SKM-1 (cell line): ENCODE measurements around the gene MDK.
"Not testable (repeated sequence)": the region's sequence is repeated elsewhere in the genome, so short reads cannot be mapped to it uniquely, and the experiment has no call there.

Experiments
- DNase-seq: peaks from one replicate; lab custom pipeline; 2025; ENCODE audit not compliant: unreplicated experiment; lab: John Stamatoyannopoulos, UW

The MDK gene

DNA sequence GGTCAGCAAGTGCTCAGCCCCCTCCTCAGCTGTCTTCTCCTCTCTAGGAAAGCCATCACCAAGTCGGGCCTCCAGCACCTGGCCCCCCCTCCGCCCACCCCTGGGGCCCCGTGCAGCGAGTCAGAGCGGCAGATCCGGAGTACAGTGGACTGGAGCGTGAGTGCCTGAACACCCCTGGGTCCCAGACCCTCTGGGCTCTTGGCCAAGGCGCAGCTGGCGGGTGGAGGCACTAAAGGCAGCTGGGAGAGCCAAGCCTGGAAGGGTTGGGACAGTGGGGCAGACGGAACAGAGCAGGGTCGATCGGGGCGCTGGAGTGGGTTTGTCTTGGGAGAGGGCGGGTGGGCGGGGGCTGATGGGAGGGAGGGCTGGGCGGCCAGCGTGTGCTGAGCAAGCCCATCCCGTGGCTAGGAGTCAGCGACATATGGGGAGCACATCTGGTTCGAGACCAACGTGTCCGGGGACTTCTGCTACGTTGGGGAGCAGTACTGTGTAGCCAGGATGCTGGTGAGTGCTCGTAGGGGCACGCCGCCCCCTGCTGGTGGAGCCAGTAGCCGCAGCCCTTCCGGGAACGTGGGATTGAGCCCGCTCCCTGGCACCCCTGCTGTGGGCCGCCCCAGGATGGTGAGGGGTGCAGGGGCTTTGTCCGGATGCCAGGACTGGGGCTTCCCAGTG, 14.1 kb upstream of the MDK start:
- DNase-seq, result no peak

DNA sequence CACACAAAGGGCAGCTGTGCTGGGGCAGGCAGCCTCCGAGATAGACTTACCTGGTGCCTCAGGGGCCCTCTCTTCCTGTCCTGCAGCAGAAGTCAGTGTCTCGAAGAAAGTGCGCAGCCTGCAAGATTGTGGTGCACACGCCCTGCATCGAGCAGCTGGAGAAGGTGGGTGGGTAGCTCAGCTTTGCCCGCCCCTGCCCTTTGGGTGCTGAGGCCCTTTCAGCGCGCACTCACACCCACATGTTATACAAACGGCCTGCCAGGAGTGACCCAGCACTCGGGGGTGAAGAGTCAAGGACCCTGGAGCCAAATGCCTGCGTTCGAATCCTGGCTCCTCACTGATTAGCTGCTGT, 13.6 kb upstream of the MDK start:
- no peak for DNase-seq

DNA sequence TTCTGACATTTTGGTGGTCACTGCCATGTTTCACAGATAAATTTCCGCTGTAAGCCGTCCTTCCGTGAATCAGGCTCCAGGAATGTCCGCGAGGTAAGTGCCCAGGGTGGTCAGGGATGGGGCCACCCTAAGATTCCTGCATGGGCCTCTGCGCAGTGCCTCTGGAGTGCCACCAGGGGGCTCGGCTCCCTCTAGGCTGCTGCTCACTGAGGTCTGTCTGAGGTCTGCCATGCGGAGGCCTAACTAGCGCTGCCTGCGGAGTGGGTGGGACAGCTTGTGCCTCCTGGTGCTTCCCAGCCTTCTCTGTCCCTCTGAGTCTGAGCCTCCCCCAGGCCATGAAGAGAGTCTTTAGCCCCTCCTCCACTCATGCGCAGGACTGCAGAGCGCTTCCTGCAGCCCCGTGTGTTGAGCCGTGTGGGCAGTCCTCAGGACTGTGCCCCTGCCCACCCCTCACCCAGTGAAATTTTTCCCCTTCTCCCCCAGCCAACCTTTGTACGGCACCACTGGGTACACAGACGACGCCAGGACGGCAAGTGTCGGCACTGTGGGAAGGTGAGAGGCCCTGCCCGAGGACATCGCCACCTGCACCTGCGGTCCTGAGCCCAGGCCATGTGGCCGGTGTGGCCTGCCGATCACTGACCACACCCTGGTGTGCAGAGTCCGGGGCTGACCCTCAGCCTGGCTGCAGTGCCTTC, 11.9 kb upstream of the MDK start:
- DNase-seq, result no peak

DNA sequence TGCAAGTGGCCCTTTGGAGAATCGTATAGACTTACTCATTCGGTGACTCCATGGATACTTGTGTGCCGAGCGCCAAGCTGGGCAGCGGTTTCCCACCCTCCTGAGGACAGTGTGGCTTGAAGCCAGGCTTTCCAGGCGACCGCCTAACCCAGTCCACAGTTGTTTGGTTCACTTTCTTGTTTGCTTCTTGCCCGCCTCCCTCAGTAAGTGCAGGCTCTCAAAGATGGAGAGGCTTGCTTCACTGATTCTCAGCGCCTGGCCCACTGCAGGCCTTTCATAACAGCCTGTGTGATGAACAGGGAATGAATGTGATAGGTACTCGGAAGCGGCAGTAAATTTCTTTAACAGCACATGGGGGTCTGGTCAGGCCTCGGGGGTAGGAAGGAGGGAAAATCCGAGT, 11.2 kb upstream of the MDK start:
- DNase-seq, result no peak

DNA sequence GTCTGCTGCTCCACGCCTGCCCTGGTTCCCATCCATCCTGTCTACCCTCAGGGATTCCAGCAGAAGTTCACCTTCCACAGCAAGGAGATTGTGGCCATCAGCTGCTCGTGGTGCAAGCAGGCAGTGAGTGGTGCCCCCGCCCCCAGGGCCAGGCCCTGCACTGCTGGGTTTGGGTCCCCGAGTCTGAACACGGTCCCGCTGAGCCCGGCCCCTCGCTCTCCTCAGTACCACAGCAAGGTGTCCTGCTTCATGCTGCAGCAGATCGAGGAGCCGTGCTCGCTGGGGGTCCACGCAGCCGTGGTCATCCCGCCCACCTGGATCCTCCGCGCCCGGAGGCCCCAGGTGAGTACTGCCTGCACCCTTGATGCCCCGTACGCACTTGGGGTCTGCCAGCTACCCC, 10.2 kb upstream of the MDK start:
- not testable (repeated sequence) for DNase-seq

DNA sequence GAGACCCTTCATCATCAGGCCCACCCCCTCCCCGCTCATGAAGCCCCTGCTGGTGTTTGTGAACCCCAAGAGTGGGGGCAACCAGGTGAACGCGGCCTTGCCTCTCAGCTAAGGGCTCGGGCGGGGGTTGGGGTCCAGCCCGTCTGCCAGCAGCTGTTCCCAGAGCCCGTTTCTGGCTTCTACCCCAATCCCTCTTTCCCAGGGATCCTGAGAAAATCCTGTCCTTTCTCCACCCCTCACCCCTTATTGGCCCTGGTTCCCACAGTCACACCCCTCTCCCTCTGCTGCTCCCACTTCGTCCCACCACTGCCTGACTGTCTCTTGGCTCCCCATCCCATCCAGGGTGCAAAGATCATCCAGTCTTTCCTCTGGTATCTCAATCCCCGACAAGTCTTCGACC, 9.4 kb upstream of the MDK start:
- DNase-seq, result no peak

DNA sequence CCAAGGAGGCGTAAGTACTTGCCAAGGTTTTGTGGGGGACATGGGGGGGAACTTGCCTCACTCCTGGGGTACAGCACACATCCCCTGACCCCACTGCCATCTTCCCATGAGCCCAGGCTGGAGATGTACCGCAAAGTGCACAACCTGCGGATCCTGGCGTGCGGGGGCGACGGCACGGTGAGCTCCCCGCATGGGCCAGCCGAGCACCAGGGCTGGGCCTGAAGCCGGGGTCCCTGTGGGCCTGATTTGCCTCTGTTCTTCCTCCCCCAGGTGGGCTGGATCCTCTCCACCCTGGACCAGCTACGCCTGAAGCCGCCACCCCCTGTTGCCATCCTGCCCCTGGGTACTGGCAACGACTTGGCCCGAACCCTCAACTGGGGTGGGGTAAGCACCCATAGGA, 9.0 kb upstream of the MDK start:
- not testable (repeated sequence) for DNase-seq

DNA sequence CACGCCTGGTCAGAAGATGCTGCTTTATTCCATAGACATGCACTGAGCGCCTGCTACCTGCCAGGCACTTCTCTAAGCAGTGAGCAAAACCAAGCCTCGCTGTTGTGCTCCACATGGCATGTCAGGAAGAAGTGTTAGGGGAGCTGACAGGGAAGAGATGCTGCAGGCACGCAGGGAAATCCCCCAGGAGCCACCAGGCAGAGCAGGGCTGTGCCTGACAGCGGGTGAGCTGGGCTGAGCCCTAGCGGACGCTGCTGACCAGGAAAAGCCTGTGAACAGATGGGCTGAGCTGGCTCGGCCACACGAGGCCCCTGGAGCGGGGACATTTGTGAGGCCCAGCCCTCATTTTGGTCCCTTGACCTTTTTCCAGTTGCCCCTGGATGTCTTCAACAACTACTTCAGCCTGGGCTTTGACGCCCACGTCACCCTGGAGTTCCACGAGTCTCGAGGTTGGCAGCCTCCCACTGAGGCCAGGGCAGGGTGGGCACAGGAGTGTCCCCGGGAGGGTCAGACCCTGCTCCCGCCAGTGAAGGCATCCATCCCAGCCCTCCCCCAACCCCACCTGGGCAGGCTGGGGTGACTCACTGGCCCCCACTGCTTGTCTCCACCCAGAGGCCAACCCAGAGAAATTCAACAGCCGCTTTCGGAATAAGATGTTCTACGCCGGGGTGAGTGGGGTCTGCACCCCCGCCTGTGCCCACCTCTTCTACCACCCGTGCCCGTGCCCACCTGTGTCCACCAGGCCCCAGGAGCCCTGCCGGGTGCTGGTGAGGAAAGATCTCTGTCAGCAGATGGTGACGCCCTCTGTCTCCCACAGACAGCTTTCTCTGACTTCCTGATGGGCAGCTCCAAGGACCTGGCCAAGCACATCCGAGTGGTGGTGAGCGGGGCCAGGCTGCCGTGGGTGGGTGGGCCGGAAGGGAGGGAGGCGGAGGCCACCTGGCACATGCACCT, 7.4 kb upstream of the MDK start:
- DNase-seq, result no peak

DNA sequence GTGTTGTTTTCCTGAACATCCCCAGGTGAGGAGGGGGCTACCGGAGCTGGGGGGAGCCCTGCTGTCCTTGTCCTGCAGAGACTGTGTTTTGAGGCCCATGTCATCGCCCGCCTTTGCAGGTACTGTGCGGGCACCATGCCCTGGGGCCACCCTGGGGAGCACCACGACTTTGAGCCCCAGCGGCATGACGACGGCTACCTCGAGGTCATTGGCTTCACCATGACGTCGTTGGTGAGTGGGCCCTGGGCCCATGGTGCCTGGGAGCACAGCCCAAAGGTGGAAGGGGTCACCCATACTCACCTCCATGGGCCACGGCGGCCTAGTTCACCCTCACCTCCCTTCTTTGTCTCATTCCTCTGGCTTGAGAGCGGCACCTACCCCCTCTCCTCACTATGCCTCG, 6.7 kb upstream of the MDK start:
- no peak for DNase-seq

DNA sequence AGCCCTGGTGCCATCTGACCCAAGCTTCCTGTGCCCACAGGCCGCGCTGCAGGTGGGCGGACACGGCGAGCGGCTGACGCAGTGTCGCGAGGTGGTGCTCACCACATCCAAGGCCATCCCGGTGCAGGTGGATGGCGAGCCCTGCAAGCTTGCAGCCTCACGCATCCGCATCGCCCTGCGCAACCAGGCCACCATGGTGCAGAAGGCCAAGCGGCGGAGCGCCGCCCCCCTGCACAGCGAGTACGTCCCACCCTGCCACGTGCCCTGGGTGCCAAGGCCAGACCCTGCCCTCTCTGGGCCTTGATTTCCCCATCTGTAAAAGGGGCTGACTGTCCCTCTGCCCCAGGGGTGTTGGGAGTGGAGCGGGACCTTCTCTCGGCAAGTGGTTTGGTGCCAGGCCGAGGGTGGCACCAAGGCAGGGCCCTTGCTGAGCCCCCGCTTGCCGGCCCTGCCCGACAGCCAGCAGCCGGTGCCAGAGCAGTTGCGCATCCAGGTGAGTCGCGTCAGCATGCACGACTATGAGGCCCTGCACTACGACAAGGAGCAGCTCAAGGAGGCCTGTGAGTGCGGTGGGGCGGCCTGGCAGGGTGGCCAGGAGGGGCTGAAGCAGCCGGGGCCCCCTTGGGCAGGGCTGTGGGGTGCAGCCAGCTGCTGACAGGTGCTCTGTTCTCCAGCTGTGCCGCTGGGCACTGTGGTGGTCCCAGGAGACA, 5.9 kb upstream of the MDK start:
- no peak for DNase-seq

DNA sequence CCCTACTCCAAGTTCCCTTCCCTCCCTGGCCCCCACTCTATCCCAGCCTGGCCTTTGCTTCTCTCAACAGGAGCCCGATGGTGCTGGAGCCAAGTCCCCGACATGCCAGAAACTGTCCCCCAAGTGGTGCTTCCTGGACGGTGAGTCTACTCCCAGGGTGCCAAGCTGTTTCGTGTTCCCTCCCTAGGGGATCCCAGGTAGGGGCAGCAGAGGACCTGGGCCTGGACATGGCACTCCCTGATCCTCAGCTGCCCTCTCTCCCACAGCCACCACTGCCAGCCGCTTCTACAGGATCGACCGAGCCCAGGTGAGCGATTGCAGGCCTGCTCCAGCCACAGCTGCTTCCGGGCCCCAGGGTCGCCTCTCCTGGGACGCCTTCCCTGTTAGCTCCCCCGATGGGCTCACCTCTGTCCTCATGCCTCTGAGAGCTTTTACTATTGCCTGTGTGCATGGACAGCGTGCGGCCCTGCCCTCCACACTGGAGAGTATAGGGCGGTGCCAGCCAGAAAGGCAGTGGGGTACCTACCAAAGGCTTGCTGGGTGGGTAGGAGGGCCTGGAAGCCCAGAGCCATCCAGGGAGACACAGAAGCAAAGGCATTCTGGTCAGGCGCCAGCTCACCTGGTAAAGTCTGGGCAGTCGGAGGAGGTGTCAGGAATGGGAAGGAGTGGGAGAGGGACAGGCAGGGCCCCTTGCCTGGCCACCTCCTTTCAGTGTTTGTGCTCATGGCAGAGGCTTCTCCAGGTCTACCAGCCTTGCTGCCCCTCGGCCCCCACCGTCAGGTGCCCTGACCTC, 5.0 kb upstream of the MDK start:
- DNase-seq, result no peak

DNA sequence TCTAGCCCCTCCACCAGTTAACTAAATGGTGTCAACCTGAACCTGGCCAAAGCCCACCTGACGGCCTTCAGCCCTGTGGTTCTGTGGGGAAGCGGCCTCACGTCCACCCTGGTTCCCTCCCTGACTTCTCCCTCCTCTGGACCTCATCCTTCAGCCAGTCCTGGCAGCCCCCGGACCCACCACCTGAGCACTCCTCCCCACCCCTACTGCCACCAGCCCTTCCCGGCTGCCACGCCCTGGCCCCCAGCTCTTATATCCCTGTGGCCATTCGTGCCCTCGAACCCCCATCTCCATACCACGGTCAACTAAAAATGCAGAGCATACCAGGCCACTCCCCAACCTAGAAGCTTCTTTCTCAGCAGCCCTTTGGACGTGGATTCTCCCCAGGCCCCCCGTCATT, 4.2 kb upstream of the MDK start:
- no peak for DNase-seq

DNA sequence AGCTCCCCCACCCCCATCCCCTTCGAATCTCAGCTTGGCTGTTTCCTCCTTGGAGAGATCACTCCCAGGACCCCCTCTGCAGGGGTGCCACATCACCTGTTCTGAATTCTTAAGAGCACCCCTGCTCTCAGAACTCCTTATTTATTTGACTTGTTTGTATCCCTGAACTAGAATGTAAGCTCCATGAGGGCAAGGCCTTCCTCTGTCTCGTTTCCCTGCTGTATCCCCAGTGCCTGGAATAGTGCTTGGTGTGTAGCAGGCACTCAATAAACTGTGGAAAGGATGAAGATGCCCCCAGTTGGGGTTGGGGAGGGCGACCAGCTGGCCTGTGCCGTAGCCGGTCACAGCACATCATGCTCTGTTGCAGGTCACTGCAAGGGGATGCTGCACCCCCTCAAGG, 3.6 kb upstream of the MDK start:
- DNase-seq, result no peak

DNA sequence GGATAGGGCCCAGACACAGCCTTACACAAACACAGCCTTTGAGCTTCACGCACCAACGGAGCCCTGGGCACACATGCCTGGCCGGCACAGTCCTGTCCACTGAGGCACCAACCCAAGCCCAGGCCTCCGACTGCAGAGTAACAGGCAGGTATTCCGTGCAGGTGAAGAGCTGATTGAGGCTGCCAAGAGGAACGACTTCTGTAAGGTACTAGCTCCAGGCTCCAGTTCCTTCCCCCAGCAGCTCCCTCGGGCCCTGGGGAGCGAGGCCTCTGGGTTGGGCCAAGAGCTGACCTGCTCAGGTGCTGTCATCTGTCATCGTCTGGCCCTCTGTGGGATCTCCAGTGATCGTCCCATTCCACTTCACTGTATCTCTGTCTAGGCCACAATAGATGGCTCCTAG, 3.2 kb upstream of the MDK start:
- no peak for DNase-seq

DNA sequence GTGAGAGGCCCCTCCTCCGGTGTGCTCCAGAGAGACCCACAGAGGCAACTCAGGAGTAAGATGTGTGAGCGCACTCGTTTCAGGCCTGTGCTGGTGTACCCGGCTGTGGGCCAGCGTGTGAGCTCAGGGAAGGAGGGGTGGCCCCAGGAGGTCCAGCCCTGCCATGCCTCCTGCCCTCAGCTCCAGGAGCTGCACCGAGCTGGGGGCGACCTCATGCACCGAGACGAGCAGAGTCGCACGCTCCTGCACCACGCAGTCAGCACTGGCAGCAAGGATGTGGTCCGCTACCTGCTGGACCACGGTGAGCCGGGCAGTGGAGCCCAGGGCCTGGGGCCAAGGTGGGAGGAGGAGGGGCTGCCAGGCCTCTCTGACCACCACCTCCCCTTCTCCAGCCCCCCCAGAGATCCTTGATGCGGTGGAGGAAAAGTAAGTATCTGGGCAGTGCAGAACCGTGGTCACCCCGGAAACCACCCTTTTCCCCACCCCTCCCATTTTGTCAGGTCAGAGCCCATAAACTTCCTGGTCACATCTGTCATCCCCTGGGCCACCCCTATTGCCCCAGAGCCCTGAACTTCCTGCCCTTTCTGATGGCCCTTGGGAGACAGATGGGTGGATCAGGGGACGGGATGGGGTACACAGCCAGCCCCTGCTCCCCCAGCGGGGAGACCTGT, 2.5 kb upstream of the MDK start:
- no peak for DNase-seq

DNA sequence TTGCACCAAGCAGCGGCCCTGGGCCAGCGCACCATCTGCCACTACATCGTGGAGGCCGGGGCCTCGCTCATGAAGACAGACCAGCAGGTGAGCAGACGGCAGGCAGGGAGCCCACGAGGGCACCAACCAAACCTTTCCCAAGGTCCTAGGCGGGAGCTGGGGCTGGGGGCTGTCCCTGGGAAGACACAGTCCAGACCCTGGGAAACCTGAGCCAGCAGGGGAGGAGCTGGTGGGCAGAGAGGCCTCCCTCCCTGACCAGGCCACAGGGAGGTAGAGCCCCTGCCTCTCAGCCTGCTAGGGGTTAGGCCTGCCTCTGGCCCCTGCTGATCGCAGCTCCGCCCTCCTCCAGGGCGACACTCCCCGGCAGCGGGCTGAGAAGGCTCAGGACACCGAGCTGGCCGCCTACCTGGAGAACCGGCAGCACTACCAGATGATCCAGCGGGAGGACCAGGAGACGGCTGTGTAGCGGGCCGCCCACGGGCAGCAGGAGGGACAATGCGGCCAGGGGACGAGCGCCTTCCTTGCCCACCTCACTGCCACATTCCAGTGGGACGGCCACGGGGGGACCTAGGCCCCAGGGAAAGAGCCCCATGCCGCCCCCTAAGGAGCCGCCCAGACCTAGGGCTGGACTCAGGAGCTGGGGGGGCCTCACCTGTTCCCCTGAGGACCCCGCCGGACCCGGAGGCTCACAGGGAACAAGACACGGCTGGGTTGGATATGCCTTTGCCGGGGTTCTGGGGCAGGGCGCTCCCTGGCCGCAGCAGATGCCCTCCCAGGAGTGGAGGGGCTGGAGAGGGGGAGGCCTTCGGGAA, 1.8 kb upstream of the MDK start:
- DNase-seq, result not testable (repeated sequence)

DNA sequence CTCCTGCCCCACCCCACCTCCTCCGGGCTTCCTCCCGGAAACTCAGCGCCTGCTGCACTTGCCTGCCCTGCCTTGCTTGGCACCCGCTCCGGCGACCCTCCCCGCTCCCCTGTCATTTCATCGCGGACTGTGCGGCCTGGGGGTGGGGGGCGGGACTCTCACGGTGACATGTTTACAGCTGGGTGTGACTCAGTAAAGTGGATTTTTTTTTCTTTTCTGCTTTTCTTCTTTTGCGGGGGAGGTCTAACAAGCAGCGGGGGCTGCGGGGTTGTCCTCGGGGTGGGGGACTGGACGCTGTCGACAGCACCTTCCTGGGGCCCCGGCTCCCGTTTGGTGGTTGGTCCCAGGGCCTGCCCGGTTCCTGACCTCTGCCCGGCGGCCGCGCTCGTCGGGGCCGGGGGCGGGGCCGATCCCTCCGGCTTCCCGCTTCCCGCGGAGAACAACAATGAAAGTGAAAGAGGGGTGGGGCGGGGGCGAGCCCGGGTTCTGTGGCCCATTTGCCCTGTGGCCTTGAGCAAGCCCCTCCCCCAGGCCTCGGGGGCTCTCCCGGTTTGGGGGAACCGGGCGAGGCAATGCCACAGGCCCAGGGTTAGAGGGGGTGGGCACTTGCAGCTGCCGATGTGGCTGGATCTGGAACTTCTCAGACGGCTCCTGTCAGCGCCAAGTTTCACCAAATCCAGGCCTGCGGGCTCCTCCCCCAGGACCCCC, 975 bp upstream of the MDK start:
- no peak for DNase-seq

DNA sequence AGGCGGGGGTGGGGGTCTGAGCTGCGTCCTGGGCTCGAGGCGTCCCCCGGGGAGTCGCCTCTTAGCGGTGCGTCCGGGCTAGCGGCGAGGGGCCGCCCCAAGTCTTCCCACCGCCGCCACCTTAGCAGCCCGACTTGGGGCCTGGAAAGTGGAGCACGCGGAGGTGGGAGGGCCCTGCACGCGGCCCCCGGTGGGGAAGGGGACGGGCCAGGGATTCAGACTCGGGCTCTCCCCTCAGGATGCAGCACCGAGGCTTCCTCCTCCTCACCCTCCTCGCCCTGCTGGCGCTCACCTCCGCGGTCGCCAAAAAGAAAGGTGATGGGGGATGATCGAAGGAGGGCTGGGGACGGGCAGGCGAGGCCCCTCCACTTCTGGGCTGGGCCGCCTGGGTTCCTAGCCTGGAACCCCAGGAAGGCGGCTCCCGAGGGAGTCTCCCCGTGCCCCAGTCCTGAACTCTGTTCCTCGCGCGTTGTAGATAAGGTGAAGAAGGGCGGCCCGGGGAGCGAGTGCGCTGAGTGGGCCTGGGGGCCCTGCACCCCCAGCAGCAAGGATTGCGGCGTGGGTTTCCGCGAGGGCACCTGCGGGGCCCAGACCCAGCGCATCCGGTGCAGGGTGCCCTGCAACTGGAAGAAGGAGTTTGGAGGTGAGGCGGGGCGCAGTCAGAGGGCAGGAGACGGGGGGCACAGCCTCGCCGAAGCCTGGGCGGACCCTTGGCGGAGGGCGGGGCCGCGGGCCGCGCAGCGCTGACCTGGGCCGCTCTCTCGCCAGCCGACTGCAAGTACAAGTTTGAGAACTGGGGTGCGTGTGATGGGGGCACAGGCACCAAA, 563 bp downstream of the MDK start:
- no peak for DNase-seq
